H4 (cell line): Measurements from ENCODE around the gene CDT1. TPM values are rescaled to one million over a fixed set of nuclear protein-coding genes. Genes with fewer than 3 reads are reported as not detected.
"Not testable (repeated sequence)": the region's sequence is repeated elsewhere in the genome, so short reads cannot be mapped to it uniquely, and the experiment has no call there.

Experiments used
- DNase-seq: peaks from one replicate; pipeline ENCODE4 v3.0.0-alpha.2; 2015; ENCODE audit warnings: low spot score
- total RNA-seq: library from RNA; depleted of rRNA; stranded (reverse); fragments of >200 nt; shearing (Covaris generic); gene quantifications from 2 replicates; pipeline ENCODE4 v1.2.3, GENCODE V29; 2014

The CDT1 gene
- total RNA-seq, 1 experiment from 2014 or later: 26.4 TPM

DNA sequence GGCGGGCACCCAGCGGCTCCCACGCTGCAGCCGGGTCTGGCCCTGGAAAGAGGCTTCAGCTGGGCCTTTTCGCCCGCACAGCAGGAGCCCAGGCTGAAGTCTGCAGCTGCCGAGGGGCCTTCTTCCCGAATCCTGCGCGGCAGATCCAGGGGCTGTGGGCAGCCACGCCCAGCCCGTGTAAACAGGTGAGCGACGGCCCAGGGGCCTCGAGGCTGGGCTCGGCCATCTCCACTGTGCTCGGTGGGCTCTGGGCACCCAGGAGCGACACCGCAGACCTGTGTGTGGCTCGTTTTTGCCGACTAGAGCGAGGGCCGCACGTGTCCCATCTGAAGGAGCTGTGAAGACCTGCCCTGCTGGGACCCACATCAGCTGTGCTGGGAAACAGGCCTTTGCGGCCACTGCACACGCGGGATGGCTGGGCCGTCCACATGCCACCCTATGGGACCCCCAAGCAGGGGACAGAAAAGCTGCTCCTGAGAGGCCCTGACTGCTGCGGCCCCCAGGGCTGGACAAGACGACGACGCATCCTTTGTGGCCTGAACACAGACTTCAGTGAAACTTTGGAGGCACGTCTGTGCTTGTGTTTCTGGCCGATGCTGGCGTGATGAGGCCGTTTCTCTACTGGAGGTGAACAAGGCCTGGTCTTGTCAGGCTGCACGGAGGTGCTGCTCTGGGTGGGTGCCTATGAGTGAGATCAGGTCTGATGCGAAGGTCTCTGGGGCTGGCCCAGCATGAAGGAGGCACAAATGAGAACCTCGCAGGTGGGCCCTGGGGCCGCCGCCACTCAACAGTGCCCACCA lies 13.3 kb downstream of the CDT1 start:
- DNase-seq: no peak

DNA sequence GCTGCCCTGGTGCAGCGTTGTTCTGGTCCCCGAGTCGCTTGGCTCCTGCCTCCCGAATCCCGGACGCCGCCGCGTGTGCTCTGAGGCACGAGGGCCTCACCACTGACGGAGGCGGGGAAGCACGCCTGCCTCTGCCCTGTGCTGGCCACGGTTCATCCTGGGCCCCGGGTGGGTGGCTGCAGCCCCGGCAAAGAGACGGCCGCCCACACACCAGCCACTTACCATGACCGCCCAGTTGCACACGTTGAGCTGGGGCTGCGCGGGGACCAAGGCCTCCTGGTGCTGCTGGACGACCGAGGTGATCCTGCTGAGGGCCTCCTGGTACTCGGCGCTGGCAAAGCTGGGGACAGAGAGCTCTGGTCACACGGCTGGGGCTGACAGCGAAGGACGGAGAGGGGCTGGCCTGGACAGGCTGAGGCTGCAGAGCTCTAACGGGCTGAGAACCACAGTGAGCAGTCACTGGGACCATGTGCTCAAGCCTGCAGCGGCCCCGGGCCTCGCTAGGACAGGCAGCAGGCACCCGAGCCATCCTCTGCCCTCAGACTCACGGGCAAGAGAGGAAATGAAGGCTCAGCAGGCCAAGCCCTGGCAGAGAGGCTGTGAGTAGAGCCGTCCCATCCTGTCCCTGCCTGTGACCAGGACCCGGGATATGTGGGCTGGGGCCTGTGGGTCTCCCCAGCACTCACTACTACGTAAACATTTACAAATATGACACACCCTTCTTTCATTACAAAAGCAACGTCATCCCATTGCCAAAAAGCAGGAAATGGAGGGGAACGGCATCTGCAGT lies 14.4 kb downstream of the CDT1 start:
- no peak for DNase-seq

DNA sequence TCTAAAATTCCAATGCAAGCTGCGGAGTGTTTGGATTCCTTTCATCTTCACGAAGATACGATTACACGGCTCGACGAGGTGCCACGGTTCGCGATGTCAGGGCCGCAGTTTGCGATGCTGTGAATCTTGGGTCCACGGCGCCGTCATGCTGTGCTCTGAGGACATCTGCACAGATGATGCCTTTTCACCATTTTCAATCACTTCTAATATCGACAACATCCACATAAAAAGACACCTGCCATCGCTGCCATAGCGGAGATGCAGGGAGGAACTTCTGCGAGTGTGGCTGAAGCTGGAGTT lies 14.9 kb downstream of the CDT1 start:
- DNase-seq: no peak

DNA sequence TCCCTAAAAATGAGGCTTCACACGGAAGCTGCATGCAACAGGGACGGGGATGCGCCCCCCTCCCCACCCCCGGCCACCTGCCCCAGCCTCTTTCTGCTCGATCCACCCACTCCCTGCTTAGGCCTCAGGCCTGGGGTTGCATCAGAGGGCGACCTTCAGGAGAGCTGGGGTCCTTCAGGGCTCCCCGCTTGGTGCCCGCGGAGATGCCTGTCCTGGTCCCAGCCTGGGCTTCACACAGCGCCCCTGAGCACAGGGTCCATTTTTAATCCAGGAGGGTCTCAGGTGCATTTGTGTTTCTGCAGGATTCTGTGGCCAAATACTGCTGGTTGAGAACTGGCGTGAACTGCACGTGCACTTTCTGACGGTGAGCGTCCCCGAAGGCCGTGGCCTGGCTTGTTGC lies 15.5 kb downstream of the CDT1 start:
- DNase-seq: no peak

DNA sequence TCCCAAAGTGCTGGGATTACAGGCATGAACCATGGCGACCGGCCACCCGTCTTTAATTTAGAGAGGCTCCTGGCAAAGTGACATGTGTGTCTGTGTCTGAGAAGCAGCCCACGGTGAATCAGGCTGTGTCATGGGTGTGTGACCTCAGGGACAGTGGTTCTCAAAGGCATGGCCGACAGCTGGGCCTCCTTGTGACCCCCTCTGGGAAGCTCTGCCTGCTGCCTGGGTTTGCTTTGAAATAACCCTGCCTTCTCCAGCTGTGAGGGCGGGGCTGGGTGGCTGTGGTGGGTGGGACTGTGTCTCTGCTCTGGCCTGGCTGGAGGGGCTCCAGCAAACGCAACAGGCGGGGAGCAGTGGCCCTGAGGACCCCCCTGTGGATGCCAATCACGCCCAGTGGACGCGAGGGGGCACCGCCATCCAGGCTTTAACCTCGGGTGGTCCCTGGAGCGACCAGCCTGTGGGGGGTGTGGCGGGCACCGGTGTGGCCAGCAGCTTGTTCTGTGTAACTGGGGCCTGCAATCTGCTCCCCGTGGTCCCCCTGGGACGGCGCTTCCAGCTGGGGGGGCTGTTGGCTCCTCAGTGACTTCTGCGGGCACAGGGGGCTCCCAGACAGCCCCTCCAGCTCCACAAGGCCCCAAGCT lies 16.9 kb downstream of the CDT1 start:
- DNase-seq: no peak

DNA sequence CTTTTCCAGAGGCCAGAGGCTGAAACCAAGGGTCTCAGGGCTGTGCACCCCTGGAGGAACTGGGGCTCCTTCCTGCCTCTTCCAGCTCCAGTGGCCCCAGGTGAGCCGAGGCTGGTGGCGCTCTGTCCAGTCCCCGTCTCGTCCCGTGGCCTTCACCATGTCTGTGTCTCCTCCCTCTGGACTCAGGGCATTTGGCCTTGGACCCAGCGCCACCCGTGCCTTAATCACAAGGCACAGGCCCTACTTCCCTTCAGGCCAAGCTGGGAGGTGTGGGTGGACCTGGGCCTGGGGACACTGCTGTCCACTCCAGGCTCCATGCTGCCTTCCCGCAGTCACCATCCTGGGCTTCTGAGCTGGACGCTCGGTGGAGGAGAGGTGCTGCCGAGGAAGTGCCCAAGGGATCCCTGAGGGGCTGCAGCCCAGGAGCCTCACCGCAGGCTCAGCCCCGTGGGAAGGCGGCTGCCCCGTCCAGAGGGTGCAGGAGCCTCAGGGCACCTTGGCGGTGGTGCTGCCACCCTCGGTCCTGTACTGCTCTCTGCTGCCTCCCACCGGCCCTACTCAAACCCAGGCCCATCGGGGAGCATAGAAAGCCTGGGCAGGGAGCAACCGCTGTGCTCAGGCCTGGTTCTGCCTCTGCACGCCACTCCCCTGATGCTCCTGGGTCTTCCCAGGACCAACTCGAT lies 17.7 kb downstream of the CDT1 start:
- DNase-seq: no peak

DNA sequence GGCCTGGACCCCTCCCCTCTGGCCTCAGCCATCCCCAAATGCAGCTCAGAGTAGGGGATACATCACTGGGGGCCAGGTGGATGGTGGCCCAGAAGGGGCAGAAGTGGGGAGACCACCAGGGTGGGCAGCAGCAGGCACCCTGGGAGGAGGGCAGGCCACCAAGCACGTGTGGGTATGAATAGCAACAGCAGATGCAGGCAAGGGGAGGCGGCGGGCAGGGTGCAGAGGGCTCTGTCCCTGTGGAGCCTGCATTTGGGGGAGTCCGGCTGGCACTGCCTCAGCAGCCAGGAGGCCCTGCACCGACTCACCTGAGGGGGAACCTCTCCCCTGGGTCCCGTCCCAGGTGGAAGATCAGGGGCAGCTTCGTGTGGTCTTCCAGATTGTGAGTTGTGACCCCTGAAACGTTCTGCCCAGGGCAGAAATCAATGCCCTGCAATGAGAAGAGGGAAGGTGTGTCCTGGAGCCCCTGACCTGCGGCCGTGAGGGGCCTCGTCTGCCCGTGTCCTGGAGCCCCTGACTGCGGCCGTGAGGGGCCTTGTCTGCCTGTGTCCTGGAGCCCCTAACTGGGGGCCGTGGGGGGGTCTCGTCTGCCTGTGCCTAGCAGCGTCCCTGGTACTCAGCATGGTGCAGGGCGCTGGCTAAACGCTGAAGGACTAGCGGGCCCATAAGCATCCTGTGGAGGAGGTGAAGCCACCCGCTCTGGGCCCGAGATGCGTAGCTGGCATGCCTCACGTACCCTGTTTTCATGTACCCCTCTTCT lies 18.9 kb downstream of the CDT1 start:
- DNase-seq: no peak

DNA sequence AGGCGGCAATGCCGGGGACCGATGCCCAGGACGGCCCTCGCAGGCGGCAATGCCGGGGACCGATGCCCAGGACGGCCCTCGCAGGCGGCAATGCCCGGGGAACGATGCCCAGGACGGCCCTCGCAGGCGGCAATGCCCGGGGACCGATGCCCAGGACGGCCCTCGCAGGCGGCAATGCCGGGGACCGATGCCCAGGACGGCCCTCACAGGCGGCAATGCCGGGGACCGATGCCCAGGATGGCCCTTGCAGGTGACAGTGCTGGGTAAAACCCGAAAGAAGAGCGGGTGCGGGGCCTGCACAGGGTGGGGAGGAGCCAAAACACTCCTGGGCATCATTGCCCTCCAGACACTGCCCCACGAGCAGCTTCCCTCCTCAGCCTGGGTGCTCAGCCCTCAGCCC lies 20.1 kb downstream of the CDT1 start:
- not testable (repeated sequence) for DNase-seq

DNA sequence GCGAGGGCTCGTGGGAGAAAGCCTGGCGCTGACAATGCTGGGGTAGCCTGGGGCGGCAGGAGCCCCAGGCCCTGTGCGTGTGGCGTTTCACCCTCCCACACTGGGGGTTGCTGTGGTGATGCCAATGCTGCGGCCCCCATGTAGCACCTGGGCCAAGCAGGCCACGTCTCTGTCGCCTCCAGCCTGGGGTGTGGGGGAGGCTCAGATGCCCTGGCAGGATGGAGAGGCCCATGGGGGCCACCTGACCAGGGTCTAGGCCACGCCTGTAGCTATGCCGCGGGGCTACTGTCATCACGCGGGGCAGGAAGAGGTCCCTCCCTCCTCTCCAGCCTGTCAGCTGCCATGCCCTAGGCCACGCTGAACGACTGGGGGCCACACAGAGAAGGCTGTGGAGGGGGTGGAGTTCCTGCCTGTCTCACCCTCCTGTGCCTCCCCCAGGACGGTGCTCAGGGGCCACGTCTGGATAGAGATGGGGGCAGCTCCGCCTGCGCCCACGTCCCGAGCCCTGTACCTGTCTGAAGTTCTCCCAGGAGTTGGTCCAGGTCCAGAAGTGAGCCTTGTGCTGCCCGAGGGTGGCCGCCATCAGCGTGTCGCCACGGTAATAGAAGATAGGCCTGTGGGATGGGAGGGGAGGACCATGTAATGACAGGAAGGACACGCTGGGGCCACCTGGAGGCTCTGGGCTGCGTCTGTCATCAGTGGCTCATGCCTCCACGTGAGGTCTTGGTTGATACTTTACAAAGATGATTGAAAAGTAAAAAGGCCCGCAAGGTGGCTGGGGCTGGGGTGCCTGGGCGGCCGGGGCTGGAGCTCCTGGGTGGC lies 20.9 kb downstream of the CDT1 start:
- no peak for DNase-seq

DNA sequence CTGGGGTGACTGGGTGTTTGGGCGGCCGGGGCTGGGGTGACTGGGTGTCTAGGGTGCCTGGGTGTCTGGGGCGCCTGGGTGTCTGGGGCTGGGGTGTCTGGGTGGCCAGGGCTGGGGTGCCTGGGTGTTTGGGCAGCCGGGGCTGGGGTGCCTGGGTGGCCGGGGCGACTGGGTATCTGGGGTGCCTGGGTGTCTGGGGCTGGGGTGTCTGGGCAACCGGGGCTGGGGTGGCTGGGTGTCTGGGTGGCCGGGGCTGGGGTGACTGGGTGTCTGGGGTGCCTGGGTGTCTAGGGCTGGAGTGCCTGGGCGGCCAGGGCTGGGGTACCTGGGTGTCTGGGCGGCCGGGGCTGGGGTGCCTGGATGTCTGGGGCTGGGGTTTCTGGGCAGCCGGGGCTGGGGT lies 21.6 kb downstream of the CDT1 start:
- no peak for DNase-seq

DNA sequence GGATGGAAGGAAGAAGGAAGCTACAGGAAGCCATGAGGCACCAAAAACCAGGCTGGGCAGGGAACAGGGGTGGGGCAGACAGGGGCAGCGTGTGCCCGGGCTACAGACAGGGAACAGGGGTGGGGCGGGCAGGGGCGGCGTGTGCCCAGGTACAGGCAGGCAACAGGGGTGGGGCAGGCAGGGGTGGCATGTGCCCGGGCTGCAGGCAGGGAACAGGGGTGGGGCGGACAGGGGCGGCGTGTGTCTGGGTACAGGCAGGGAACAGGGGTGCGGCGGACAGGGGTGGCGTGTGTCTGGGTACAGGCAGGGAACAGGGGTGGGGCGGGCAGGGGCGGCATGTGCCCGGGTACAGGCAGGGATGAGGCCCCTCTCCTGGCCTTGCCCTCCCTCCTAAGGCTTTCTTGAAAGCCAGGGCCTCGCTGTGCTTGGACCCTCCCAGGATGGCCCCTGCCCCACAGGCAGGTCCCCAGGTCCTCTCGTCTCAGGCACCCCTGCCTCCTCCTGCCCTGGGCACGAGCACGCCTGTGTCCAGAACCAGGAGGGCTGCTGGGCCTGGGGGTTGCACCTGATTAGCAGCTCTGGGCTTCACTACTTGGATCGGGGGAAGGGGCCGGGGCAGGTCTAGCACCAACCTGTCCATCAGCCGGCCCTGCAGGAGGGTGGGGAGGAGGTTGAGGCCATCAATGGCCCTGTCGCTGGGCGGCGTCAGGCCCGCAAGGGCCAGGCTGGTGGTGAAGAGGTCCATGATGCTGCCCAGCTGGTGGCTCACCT lies 22.7 kb downstream of the CDT1 start:
- no peak for DNase-seq

DNA sequence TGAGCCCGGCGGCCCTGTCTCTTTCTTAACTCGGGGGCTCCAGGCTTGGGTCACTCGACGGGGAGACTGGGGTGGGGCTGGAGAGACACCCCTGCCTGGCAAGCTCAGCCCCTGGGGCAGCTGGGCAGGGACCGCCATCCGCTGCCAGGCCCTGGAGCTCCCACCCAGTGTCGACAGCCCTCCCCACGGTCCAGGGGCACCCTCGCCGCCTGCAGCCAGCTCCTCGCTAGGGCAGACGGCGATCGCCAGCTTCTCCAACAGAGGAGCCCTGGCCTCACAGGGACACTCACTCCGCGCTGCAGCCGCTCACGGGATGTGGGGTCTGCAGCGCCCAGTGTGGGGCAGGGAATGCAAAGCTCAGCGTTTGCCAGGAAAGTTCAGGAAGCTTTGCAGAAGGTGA lies 24.1 kb downstream of the CDT1 start:
- DNase-seq: no peak

DNA sequence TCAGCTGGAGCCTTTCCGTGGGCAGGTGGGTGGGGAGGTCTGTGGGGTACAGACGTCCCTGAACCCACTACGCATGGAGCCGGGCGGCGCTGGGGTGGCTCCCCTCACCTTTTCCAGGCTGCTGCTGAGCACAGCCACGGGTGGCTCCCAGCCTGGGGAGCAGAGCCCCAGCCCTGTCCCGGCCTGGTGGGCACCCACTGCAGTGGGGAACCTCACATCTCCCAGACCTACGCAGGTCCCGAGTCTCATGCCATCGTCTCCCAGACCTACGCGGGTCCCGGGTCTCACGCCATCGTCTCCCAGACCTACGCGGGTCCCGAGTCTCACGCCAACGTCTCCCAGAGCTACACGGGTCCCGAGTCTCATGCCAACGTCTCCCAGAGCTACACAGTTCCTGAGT lies 25.1 kb downstream of the CDT1 start:
- no peak for DNase-seq

DNA sequence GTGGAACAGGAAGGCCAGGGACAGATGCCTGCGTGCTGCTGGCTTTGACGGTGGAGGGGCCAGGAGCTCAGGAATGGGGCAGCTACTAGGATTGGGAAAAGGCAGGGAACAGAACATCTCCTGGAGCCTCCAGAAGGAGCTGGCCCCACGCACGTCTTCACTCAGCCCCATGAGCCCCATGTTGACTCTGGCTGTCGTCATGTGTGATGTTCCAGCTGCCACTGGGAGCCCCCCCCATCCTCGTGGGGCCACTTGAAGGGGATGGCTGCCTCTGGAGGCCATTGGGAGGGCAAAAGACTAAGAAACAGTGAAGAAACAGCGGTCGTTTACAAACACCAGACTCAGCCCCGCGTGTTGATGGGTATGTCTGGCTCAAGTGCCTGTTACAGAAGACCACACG lies 26.7 kb downstream of the CDT1 start:
- no peak for DNase-seq

DNA sequence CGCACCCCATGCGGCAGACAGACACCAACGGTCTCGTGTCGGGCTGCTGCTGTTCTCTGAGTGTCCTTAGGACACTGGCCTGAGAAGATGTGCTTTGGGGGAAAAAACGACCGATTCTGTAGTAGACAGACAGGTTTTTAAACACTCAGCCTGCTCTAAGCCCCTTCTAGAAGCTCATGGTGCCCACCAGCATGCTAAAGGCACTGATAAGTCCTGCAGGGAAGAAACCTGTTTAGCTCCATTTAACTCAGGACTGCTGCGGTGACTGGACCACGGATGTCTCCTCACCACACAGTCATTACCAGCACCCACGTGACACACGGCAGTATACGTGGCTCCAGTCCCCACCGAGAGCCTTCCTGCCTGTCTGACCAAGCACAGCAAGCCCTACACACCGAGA lies 27.2 kb downstream of the CDT1 start:
- DNase-seq: no peak

DNA sequence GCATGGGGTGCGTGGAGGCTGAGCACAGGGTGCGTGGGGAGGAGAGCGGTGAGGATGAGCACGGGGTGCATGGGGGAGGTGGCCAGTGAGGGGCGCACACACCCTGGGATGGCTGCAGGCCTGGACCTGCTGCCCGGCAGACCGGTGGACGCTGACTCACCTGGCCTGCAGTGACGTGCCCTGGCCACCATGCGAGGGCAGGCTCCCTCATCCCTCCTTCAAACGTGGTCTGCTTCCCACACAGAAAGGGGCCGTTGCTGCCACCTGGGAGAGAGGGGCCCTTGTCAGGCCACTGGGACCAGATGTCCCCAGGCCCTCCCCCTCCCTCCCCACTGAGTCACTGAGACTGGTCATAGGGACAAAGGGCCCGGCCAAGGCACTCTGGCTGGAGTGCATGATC lies 28.2 kb downstream of the CDT1 start:
- DNase-seq: no peak

DNA sequence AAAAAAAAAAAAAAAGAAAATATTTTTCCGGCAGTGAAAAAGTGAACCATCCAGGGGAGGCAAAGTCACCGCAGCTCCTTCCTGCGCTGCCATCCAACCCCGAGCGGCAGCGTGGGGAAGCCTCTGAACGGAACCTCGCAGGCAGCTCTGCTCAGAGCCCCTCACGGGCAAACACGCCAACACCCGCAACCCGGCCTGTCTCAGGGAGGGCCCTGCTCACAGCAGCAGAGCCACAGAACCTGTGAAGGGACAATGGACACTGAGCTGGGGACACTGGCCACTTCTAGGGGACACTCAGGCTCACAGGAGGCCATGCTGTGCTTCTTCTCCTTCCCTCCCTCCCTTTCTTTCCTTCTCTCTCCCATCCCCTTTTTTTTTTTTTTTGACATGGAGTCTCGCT lies 29.5 kb downstream of the CDT1 start:
- no peak for DNase-seq

DNA sequence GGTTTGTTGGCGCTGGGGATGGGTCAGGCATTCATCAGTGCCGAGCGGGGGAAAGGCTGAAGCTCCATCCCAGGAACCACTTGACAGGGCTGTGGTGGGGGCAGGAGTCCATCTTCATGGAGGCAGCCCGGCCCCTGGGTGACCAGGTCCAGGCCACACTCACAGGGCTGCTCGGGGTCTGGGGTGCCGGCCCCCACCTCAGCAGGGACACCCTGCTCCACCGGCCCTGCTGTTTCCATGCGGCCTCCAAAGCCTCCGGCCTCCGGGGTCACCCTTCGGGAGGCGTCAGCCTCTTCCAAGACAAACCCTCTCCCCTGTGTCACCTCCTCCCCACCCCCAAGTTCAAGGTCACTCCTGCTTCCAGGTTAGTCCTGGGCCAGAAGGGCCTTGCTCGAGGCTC lies 31.1 kb downstream of the CDT1 start:
- DNase-seq: no peak

DNA sequence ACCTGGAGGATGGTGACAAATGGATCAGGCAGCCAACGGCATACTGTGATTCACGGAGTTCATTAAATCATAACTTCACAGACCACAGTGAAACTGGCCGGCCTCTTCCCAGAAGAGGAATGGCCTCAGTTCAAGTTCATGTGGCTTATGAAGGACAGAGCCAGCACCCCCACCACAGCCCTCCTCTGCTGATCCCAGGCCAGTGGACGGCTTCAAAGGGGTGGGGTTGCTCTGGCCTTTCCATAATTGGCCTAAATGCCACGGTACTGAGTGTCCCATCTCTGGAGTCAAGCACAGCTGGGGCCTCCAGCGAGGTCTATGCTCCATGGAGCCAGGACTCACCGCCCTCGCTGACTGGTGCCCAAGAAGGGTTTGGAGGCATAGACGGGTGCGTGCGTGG lies 31.8 kb downstream of the CDT1 start:
- no peak for DNase-seq

DNA sequence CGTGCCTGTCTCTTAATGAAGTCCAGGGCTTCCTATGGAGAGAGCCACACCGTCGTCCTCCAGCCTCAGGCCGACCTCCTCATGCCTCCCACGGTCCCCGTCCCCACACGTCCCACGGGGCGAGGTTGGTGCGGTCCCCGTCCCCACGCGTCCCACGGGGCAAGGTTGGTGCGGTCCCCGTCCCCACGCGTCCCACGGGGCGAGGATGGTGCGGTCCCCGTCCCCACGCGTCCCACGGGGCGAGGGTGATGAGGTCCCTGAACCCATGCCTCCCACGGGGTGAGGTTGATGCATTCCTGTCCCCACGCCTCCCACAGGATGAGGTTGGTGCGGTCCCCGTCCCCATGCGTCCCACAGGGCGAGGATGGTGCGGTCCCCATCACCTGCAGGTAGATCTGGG lies 32.2 kb downstream of the CDT1 start:
- no peak for DNase-seq
